GM10248 (cell line): ENCODE data around the gene PIGZ.

Experiments used
- CTCF ChIA-PET: fragments of 300-600 bp; sonication (Branson Sonifier 250); formaldehyde crosslinking; extraction: SDS; loops from one replicate; lab custom pipeline; 2021; ENCODE audit warnings: antibody characterized with exemption; lab: Yijun Ruan, JAX
- POLR2A ChIA-PET: fragments of 350-650 bp; sonication (Branson Sonifier 250); formaldehyde crosslinking; extraction: SDS; loops from one replicate; lab custom pipeline; 2020; ENCODE audit warnings: antibody characterized with exemption; lab: Yijun Ruan, JAX
- DNase-seq: peaks from one replicate; pipeline ENCODE4 v3.0.0; 2012; ENCODE audit errors: extremely low spot score
- TF ChIP-seq, protein P1 (sequence below): IDR thresholded peaks from 2 replicates; pipeline ENCODE4 v1.5.1; 2012; ENCODE audit warnings: mild to moderate bottlenecking, low read depth; ENCODE audit errors: extremely low read depth, missing control alignments, control extremely low read depth

PIGZ gene, protein sequence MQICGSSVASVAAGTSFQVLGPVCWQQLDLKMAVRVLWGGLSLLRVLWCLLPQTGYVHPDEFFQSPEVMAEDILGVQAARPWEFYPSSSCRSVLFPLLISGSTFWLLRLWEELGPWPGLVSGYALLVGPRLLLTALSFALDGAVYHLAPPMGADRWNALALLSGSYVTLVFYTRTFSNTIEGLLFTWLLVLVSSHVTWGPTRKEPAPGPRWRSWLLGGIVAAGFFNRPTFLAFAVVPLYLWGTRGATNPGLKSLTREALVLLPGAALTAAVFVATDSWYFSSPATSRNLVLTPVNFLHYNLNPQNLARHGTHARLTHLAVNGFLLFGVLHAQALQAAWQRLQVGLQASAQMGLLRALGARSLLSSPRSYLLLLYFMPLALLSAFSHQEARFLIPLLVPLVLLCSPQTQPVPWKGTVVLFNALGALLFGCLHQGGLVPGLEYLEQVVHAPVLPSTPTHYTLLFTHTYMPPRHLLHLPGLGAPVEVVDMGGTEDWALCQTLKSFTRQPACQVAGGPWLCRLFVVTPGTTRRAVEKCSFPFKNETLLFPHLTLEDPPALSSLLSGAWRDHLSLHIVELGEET

DNA sequence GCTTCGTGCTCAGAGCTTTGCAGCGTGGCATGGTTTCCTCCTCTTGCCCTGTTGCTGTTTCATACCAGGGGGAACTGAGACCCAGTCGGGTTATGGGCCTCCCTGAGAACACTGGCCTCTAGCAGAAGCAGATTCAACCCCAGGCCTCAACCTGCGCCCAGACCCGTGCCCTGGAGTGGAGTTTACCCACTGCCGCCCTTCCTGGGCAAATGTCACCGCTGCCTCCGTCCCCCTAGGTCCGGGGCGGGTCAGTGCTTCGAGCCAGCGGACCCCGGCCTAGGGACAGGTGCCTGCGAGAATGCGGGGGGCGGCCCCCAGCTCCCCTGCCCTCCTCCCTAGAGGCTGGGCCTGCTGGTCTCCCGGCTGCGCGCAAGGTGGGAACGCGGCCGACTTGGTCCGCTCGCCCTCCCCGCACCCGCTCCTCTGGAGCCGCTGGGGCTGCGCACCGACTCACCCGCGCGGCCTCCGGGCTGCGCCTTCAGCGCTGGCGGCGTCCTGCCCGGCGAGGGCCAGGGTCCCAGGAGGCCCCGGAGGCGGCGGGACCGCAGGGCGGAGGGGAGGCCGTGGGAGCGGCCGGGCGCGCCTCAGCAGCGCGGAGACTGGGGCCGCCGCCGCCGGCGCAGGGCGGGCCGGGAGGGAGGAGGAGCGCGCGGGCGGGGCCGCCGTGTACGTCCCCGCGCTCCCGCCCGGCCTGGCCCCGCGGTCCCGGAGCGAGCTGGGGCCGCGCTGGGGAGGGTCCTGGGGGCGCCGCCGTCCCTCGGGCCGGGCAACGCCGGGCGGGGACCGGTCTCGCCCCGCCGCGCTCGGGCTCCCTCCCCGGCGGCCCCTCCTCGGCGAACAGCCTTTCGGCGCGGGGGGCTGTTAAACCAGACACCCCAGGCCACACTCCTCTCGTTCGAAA, at the start of gene PIGZ:
Gene PIGZ (minus strand): TSS at position 601 of the 901 bp plus-strand sequence. CDS start 16,802 bp downstream, outside the sequence.
- TF ChIP-seq, protein P1, sequence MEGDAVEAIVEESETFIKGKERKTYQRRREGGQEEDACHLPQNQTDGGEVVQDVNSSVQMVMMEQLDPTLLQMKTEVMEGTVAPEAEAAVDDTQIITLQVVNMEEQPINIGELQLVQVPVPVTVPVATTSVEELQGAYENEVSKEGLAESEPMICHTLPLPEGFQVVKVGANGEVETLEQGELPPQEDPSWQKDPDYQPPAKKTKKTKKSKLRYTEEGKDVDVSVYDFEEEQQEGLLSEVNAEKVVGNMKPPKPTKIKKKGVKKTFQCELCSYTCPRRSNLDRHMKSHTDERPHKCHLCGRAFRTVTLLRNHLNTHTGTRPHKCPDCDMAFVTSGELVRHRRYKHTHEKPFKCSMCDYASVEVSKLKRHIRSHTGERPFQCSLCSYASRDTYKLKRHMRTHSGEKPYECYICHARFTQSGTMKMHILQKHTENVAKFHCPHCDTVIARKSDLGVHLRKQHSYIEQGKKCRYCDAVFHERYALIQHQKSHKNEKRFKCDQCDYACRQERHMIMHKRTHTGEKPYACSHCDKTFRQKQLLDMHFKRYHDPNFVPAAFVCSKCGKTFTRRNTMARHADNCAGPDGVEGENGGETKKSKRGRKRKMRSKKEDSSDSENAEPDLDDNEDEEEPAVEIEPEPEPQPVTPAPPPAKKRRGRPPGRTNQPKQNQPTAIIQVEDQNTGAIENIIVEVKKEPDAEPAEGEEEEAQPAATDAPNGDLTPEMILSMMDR, result no peak
- CTCF ChIA-PET, result no interaction called here
- POLR2A ChIA-PET, result interaction anchor here (0.6 kb wide), 1 partner anchor 329 kb away, joined by 9 read pairs; no protein-coding TSS in a partner anchor
- DNase-seq, result peak; percentile 81

DNA sequence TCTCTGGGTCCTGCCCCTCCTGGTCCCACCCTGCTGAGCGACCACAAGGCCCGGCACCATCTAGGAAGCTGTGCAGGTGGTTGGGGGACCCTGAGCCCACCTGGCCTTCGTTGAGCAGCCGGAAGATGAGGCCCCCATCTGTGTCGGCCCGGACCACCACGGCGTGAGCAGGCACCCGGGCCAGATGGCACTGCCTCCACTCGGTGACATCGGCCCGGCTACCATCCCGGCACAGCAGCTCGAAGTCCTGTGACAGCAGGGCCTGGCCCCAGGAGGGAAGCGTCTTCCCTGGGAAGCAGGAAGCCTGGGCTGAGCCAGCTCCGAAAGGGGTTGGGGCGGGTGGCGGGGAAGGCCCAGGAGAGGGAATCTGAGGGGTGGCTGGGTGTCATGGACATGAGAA, 48.4 kb upstream of the PIGZ start:
- POLR2A ChIA-PET, result no interaction called here
- TF ChIP-seq, protein P1, result no peak
- CTCF ChIA-PET, result interaction anchor here (4.2 to 7.9 kb wide), 2 partner anchors 13 kb away, joined by 21 to 64 read pairs; partner anchors contain the start of gene MELTF
- DNase-seq, result no peak

DNA sequence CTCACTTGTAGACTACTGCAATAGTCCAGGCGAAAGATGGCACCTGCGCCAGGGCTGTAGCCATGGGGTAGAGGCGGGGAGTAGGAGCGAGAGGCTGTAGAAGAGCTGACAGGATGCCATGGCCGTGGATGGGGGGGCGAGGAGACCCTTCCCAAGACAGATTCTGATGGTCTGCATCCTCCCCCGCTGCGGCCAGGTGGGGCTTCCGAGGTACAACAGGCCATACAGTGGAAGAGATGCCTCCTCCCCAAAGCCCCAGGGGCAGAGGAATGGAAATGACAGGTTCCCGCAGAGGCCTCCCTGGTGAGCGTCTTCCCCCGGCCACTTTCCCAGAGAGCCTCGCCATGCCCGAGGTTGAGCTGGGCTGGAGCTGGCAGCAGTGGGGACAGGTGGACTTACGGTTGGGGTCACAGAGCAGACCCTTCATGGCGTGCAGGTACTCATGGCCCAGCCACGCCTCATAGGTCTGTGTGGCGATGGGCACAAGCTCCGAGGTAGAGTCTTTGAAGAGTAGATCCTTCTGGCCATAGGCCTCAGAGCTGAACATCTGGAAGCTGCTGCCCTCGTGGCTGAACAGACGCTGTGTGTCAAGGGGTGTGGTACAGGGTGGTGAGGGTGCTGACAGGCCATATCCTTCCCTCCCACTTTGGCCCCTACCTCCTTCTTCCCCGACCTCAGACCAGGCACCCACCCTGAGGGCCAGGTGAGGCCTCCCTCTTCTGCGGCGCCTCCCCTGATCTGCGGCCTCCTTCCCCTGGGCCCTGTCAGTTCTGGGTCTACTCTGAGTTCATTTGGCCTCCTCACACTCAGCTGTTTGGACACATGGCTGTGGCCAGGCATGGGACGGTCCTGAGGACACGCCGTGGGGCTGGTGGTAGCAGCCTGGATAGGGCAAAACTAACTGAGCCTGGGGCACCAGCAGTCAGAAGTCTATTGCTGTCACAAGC, 47.4 kb upstream of the PIGZ start:
- ChIA-PET POLR2A (no interaction called here), CTCF (interaction anchor here (4.2 to 7.9 kb wide), 2 partner anchors 12 to 14 kb away, joined by 21 to 64 read pairs; partner anchors contain the start of gene MELTF)
- TF ChIP-seq, protein P1, result no peak
- DNase-seq, result no peak

DNA sequence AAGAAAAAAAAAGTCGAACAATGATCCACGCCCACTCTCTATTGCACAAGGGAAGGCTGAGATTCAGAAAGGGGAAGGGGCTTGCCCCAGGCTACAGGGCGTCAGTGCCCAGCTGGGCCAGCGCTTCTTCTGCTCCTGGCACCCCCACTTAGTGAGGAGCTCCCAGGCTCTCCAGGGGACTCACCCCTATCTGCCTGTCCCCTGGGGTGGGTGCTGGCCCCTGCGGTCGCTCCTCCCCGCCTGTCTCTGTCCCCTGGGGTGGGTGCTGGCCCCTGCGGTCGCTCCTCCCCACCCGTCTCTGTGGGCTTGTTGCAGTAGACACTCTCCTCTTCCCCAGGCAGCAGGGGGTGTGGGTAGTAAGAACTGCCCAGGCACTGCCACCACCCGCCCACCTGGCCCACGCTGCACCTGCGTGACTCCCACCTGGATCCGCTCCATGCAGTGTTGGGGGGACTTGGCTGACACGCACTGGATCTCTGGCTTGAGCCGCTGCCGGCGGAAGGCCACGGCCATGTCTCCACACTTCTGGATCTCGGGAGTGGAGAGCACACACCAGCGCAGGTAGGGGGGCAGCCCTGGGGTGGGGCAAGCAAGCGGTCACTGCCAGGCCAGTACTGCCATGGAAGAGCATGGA, 46.4 kb upstream of the PIGZ start:
- TF ChIP-seq, protein P1, result no peak
- DNase-seq, result no peak
- ChIA-PET CTCF (interaction anchor here (0.9 to 7.9 kb wide), 5 partner anchors 8 to 128 kb away, joined by 3 to 64 read pairs (median 3); partner anchors contain the start of gene MELTF), POLR2A (interaction anchor here (0.5 kb wide), 1 partner anchor 950 kb away, joined by 3 read pairs; no protein-coding TSS in a partner anchor)

DNA sequence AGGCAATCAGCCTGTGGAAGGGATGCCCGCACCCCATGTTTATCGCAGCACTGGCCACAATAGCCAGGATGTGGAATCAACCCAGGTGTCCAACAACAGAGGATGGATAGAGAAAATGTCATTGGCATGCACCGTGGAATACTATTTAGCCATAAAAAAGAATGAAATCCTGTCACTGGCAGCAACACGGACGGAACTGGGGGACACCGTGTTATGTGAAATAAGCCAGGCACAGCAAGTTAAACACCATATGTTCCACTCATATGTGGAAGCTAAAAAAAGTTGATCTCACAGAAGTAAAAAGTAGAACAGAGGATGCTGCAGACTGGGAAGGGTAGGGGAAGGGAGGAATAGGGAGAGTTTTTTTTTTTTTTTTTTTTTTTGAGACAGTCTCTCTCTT, 45.4 kb upstream of the PIGZ start:
- ChIA-PET CTCF (interaction anchor here (0.9 to 7.9 kb wide), 4 partner anchors 9 to 125 kb away, joined by 3 to 64 read pairs (median 12); partner anchors contain the start of gene MELTF), POLR2A (no interaction called here)
- TF ChIP-seq, protein P1, result no peak
- no peak for DNase-seq
